ENCODE measurements around the gene SLC35F5. TPM values are rescaled to one million over a fixed set of nuclear protein-coding genes. Genes with fewer than 3 reads are reported as not detected.
"Not testable (repeated sequence)": the region's sequence is repeated elsewhere in the genome, so short reads cannot be mapped to it uniquely, and the experiment has no call there.

Gene SLC35F5
- total RNA-seq, 1 donor from 2014 or later, result 246 TPM

GRCh38 chr2:113697516-113697915, 58.9 kb downstream of the SLC35F5 start:
- DNase-seq (ENCODE audit: low spot score), result no peak

GRCh38 chr2:113694438-113694837, 62.0 kb downstream of the SLC35F5 start:
- no peak for DNase-seq (ENCODE audit: low spot score)

- no peak for DNase-seq (ENCODE audit: low spot score)
Measured at GRCh38 chr2:113692698-113693428, 63.6 kb downstream of the SLC35F5 start.

GRCh38 chr2:113690871-113691270, 65.6 kb downstream of the SLC35F5 start:
- not testable (repeated sequence) for DNase-seq (ENCODE audit: low spot score)

GRCh38 chr2:113686537-113686936, 69.9 kb downstream of the SLC35F5 start:
- DNase-seq (ENCODE audit: low spot score), result no peak

GRCh38 chr2:113685471-113685870, 71.0 kb downstream of the SLC35F5 start:
- no peak for DNase-seq (ENCODE audit: low spot score)

GRCh38 chr2:113679457-113679856, 77.0 kb downstream of the SLC35F5 start:
- DNase-seq (ENCODE audit: low spot score), result no peak

- no peak for DNase-seq (ENCODE audit: low spot score)
Measured at GRCh38 chr2:113677330-113677729, 79.1 kb downstream of the SLC35F5 start.

- DNase-seq (ENCODE audit: low spot score), result no peak
Measured at GRCh38 chr2:113676623-113677266, 79.7 kb downstream of the SLC35F5 start.

- no peak for DNase-seq (ENCODE audit: low spot score)
Measured at GRCh38 chr2:113675875-113676274, 80.6 kb downstream of the SLC35F5 start.

- no peak for DNase-seq (ENCODE audit: low spot score)
Measured at GRCh38 chr2:113672326-113672932, 84.0 kb downstream of the SLC35F5 start.

GRCh38 chr2:113669013-113669412, 87.4 kb downstream of the SLC35F5 start:
- DNase-seq (ENCODE audit: low spot score), result not testable (repeated sequence)

- DNase-seq (ENCODE audit: low spot score), result not testable (repeated sequence)
Measured at GRCh38 chr2:113664761-113665533, 91.5 kb downstream of the SLC35F5 start.

GRCh38 chr2:113663285-113664060, 93.0 kb downstream of the SLC35F5 start:
- not testable (repeated sequence) for DNase-seq (ENCODE audit: low spot score)

Other genes with a start within 250 kb of the SLC35F5 start
- gene RABL2A, start 129.4 kb downstream of the SLC35F5 start, total RNA-seq (ENCODE audit: insufficient read depth, low replicate concordance), result 14.9 TPM
- 138 TPM for gene ACTR3, start 133.4 kb upstream of the SLC35F5 start, total RNA-seq (ENCODE audit: insufficient read depth, low replicate concordance)

Data from umbilical cord (tissue), 2 donors.